Neuron (in vitro differentiated cells): ENCODE results near the gene CD55.

Experiments
- H2AFZ ChIP-seq: one replicate; pipeline ENCODE4 v1.6.1; 2013; ENCODE audit warnings: low read depth, mild to moderate bottlenecking, inconsistent platforms, low read length, moderate library complexity
- H3K27me3 ChIP-seq: one replicate; pipeline ENCODE4 v1.6.1; 2013; ENCODE audit warnings: low read length; ENCODE audit not compliant: insufficient read depth
- H3K36me3 ChIP-seq: one replicate; pipeline ENCODE4 v1.6.1; 2013; ENCODE audit warnings: low read length; ENCODE audit not compliant: insufficient read depth
- H3K4me1 ChIP-seq: one replicate; pipeline ENCODE4 v1.6.1; 2013; ENCODE audit warnings: low read length; ENCODE audit not compliant: insufficient read depth
- H3K4me3 ChIP-seq: 2 replicates; pipeline ENCODE4 v1.5.1; 2013; ENCODE audit warnings: mild to moderate bottlenecking, low read length, moderate library complexity
- H3K9me3 ChIP-seq: one replicate; pipeline ENCODE4 v1.6.1; 2013; ENCODE audit warnings: low read length

CD55 gene

GRCh38 chr1:207404849-207405525, 83.5 kb downstream of the CD55 start:
- H3K36me3 ChIP-seq: no peaks in the 10 kb centered on the region
- H3K4me1 ChIP-seq: no peaks in the 10 kb centered on the region
- no peaks in the 10 kb centered on the region for H3K9me3 ChIP-seq
- no peaks in the 10 kb centered on the region for H3K27me3 ChIP-seq
- H3K4me3 ChIP-seq: no peak overlapping the region
- no peak overlapping the region for H2AFZ ChIP-seq

- Histone ChIP-seq H3K4me3 (no peak overlapping the region), H3K36me3 (no peaks in the 10 kb centered on the region), H3K4me1 (no peaks in the 10 kb centered on the region), H2AFZ (no peak overlapping the region), H3K27me3 (no peaks in the 10 kb centered on the region), H3K9me3 (no peaks in the 10 kb centered on the region)
These were observed 84.3 kb downstream of the CD55 start for GRCh38 chr1:207405814-207406213.

GRCh38 chr1:207407655-207408260, 86.3 kb downstream of the CD55 start:
- H3K36me3 ChIP-seq: no peaks in the 10 kb centered on the region
- no peak overlapping the region for H2AFZ ChIP-seq
- no peaks in the 10 kb centered on the region for H3K9me3 ChIP-seq
- H3K27me3 ChIP-seq: no peaks in the 10 kb centered on the region
- no peak overlapping the region for H3K4me3 ChIP-seq
- H3K4me1 ChIP-seq: no peaks in the 10 kb centered on the region
